Skeletal muscle cell (primary cell): Measurements from ENCODE around the gene SDHB.

ENCODE experiments used
- DNase-seq: peaks from one replicate; pipeline ENCODE4 v3.0.0-alpha.2; 2010; ENCODE audit warnings: low read depth
- H3K4me3 ChIP-seq: 2 replicates; pipeline ENCODE4 v1.5.1; 2011; ENCODE audit warnings: low read depth, mild to moderate bottlenecking, control low read depth, low read length, moderate library complexity

SDHB gene

GRCh38 chr1:17053685-17054410, at the start of gene SDHB:
Gene SDHB (minus strand): TSS chr1:17054032. CDS start chr1:17054019, 13 bp downstream.
- peak within 1 kb of the TSS; percentile 94 for H3K4me3 ChIP-seq
- peak; percentile 92 for DNase-seq

- no peak for DNase-seq
These were observed 48.4 kb upstream of the SDHB start for GRCh38 chr1:17102232-17102631.

GRCh38 chr1:17101261-17101660, 47.4 kb upstream of the SDHB start:
- no peak for DNase-seq

More at GRCh38 chr1:17102232-17102631, 48.4 kb upstream of the SDHB start:
- no peak overlapping the region for H3K4me3 ChIP-seq

GRCh38 chr1:17099616-17100340, 45.9 kb upstream of the SDHB start:
- DNase-seq: no peak
- no peak overlapping the region for H3K4me3 ChIP-seq

More at GRCh38 chr1:17101261-17101660, 47.4 kb upstream of the SDHB start:
- no peak overlapping the region for H3K4me3 ChIP-seq

- DNase-seq: no peak
- H3K4me3 ChIP-seq: no peak overlapping the region
These were observed 44.9 kb upstream of the SDHB start for GRCh38 chr1:17098446-17099317.

- no peak overlapping the region for H3K4me3 ChIP-seq
- DNase-seq: no peak
These were observed 44.0 kb upstream of the SDHB start for GRCh38 chr1:17097787-17098186.

- H3K4me3 ChIP-seq: no peak overlapping the region
- DNase-seq: no peak
These were observed 43.3 kb upstream of the SDHB start for GRCh38 chr1:17097147-17097546.

- no peak overlapping the region for H3K4me3 ChIP-seq
- no peak for DNase-seq
These were observed 42.8 kb upstream of the SDHB start for GRCh38 chr1:17096584-17096983.

- no peak overlapping the region for H3K4me3 ChIP-seq
- no peak for DNase-seq
These were observed 41.3 kb upstream of the SDHB start for GRCh38 chr1:17095141-17095540.

GRCh38 chr1:17094664-17095063, 40.8 kb upstream of the SDHB start:
- H3K4me3 ChIP-seq: no peak overlapping the region

GRCh38 chr1:17093822-17094393, 40.1 kb upstream of the SDHB start:
- DNase-seq: no peak
- no peak overlapping the region for H3K4me3 ChIP-seq

More at GRCh38 chr1:17094664-17095063, 40.8 kb upstream of the SDHB start:
- DNase-seq: no peak

- no peak overlapping the region for H3K4me3 ChIP-seq
These were observed 37.4 kb upstream of the SDHB start for GRCh38 chr1:17091252-17091651.

GRCh38 chr1:17089506-17089905, 35.7 kb upstream of the SDHB start:
- no peak overlapping the region for H3K4me3 ChIP-seq
- DNase-seq: no peak

More at GRCh38 chr1:17091252-17091651, 37.4 kb upstream of the SDHB start:
- no peak for DNase-seq

- H3K4me3 ChIP-seq: no peak overlapping the region
- no peak for DNase-seq
These were observed 32.9 kb upstream of the SDHB start for GRCh38 chr1:17086751-17087150.

GRCh38 chr1:17084787-17085186, 31.0 kb upstream of the SDHB start:
- DNase-seq: no peak
- no peak overlapping the region for H3K4me3 ChIP-seq

GRCh38 chr1:17082761-17083160, 28.9 kb upstream of the SDHB start:
- no peak overlapping the region for H3K4me3 ChIP-seq
- DNase-seq: no peak

- H3K4me3 ChIP-seq: no peak overlapping the region
- DNase-seq: no peak
These were observed 27.6 kb upstream of the SDHB start for GRCh38 chr1:17081439-17081838.

GRCh38 chr1:17080880-17081279, 27.0 kb upstream of the SDHB start:
- DNase-seq: no peak
- no peak overlapping the region for H3K4me3 ChIP-seq

GRCh38 chr1:17080085-17080759, 26.4 kb upstream of the SDHB start:
- no peak for DNase-seq
- no peak overlapping the region for H3K4me3 ChIP-seq
